AG09309 (cell line): Measurements from ENCODE around the gene TOR4A.

ENCODE experiments used
- DNase-seq: peaks from one replicate; pipeline ENCODE4 v3.0.0-alpha.2; 2010; ENCODE audit warnings: low read depth
- H3K4me3 ChIP-seq: 2 replicates; pipeline ENCODE4 v1.5.1; 2011; ENCODE audit warnings: mild to moderate bottlenecking, low read depth, low read length, moderate library complexity; ENCODE audit not compliant: control insufficient read depth
- TF ChIP-seq, protein P1 (sequence below): IDR thresholded peaks from 2 replicates; pipeline ENCODE4 v1.5.1; 2011; ENCODE audit warnings: mild to moderate bottlenecking, low read depth, low read length, inconsistent platforms; ENCODE audit not compliant: insufficient read depth, control insufficient read depth; ENCODE audit errors: missing control alignments

The TOR4A gene

GRCh38 chr9:137278721-137279711 lies 1.5 kb downstream of the TOR4A start:
- DNase-seq: no peak
- TF ChIP-seq, protein P1, sequence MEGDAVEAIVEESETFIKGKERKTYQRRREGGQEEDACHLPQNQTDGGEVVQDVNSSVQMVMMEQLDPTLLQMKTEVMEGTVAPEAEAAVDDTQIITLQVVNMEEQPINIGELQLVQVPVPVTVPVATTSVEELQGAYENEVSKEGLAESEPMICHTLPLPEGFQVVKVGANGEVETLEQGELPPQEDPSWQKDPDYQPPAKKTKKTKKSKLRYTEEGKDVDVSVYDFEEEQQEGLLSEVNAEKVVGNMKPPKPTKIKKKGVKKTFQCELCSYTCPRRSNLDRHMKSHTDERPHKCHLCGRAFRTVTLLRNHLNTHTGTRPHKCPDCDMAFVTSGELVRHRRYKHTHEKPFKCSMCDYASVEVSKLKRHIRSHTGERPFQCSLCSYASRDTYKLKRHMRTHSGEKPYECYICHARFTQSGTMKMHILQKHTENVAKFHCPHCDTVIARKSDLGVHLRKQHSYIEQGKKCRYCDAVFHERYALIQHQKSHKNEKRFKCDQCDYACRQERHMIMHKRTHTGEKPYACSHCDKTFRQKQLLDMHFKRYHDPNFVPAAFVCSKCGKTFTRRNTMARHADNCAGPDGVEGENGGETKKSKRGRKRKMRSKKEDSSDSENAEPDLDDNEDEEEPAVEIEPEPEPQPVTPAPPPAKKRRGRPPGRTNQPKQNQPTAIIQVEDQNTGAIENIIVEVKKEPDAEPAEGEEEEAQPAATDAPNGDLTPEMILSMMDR: no peak
- H3K4me3 ChIP-seq: peak overlapping the region; percentile 87

- no peak overlapping the region for H3K4me3 ChIP-seq
- DNase-seq: no peak
- TF ChIP-seq, protein P1: no peak
Measured at GRCh38 chr9:137279741-137280473, 2.4 kb downstream of the TOR4A start.

GRCh38 chr9:137280474-137281344 lies 3.2 kb downstream of the TOR4A start:
- no peak for DNase-seq
- TF ChIP-seq, protein P1: no peak
- no peak overlapping the region for H3K4me3 ChIP-seq

DNA sequence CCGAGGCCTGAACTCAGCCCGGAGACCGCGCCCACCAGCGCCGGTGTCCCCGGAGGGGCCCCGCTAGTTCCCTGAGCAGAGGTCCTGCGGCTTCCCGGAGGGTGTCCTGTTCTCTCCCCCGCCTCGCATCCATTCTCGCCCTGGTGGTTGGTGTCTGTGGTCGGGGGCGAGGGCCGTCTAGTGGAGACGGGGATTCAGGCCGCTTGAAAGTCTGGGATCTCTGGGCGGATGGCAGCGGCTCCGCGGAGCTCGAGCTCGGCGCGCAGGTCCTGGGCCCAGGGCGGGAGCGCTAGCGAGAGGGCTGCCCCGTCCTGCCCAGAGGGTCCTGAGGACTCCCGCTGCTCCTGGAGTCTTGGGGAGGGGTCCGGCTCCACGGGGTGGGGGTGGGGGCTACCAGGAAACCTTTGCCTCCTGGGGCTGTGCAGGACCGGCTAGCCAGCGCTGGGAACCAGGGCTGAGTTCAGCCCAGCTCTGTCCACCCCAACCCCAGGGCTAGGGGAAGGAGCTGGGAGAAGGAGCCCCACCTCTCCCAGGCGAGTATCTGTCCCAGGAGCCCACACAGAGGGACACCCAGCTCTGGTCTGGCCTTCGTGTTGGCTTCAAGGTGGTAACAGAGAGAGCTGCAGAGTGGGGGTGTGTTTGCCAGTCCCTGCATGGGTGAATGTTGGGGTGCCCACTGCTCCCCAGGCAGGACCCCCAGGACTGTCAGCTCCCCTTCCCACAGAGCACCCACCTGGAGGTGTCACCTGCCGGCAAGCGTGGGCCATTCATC lies 4.0 kb downstream of the TOR4A start:
- no peak overlapping the region for H3K4me3 ChIP-seq
- no peak for DNase-seq
- TF ChIP-seq, protein P1: no peak

- no peak for DNase-seq
- TF ChIP-seq, protein P1: peak; percentile 65
- H3K4me3 ChIP-seq: no peak overlapping the region
Measured at GRCh38 chr9:137286975-137287383, 9.5 kb downstream of the TOR4A start.
